Liver (tissue), 9 donors: ENCODE data around the gene EFS. TPM values are rescaled to one million over a fixed set of nuclear protein-coding genes. Genes with fewer than 3 reads are reported as not detected.
"Not testable (repeated sequence)": the region's sequence is repeated elsewhere in the genome, so short reads cannot be mapped to it uniquely, and the experiment has no call there.

Experiments used
- DNase-seq: peaks from one replicate; pipeline ENCODE4 v3.0.0-alpha.2; 2017; ENCODE audit warnings: low spot score
- H3K27ac ChIP-seq, 2 donors: one replicate each; pipeline ENCODE4 v1.7.0; 2013; ENCODE audit warnings: inconsistent platforms in 2 of 2, low read length in 2 of 2, control low read depth in 1 of 2, low read depth in 1 of 2, mild to moderate bottlenecking in 1 of 2
- H3K27me3 ChIP-seq, 4 donors: one replicate each; pipeline versions ENCODE4 v1.6.1 to v1.7.0; 2013; ENCODE audit warnings: low read length in 3 of 4, inconsistent platforms in 1 of 4, mild to moderate bottlenecking in 1 of 4, moderate library complexity in 1 of 4; ENCODE audit not compliant: control insufficient read depth in 4 of 4, insufficient read depth in 4 of 4
- H3K36me3 ChIP-seq, 4 donors: one replicate each; pipeline versions ENCODE4 v1.6.1 to v1.7.0; 2013; ENCODE audit warnings: low read length in 3 of 4, mild to moderate bottlenecking in 3 of 4, low read depth in 1 of 4, moderate library complexity in 1 of 4; ENCODE audit not compliant: control insufficient read depth in 4 of 4, insufficient read depth in 3 of 4
- H3K4me1 ChIP-seq, 4 donors: one replicate each; pipeline versions ENCODE4 v1.6.1 to v1.7.0; 2013; ENCODE audit warnings: low read length in 3 of 4, mild to moderate bottlenecking in 3 of 4, moderate library complexity in 1 of 4; ENCODE audit not compliant: control insufficient read depth in 4 of 4, insufficient read depth in 4 of 4
- H3K4me3 ChIP-seq, 3 donors: one replicate each; pipeline versions ENCODE4 v1.6.1 to v1.7.0; 2013; ENCODE audit warnings: low read length in 3 of 3, control low read depth in 1 of 3, low read depth in 1 of 3, mild to moderate bottlenecking in 1 of 3
- H3K9ac ChIP-seq, 2 donors: one replicate each; pipeline ENCODE4 v1.7.0; 2013; ENCODE audit warnings: low read length in 2 of 2, mild to moderate bottlenecking in 2 of 2, moderate library complexity in 2 of 2, control low read depth in 1 of 2, low read depth in 1 of 2
- H3K9me3 ChIP-seq, 4 donors: one replicate each; pipeline versions ENCODE4 v1.6.1 to v1.7.0; 2013; ENCODE audit warnings: low read length in 3 of 4; ENCODE audit not compliant: control insufficient read depth in 4 of 4
- EGR1 ChIP-seq, 2 donors: IDR thresholded peaks; 2 replicates each; pipeline ENCODE4 v1.6.1; 2016 to 2018; ENCODE audit warnings: antibody characterized with exemption in 2 of 2, low read depth in 2 of 2
- FOXA1 ChIP-seq: IDR thresholded peaks from 2 replicates; pipeline ENCODE4 v1.6.1; 2016; ENCODE audit warnings: antibody characterized with exemption
- FOXA2 ChIP-seq: IDR thresholded peaks from 2 replicates; pipeline ENCODE4 v1.6.1; 2016; ENCODE audit warnings: antibody characterized with exemption
- GABPA ChIP-seq, 2 donors: IDR thresholded peaks in 1 of 2; conservative IDR thresholded peaks in 1 of 2; 2 replicates each; pipeline ENCODE4 v1.6.1; 2016; ENCODE audit warnings: antibody characterized with exemption in 2 of 2, mild to moderate bottlenecking in 1 of 2, moderate library complexity in 1 of 2
- HNF4A ChIP-seq, 2 donors: conservative IDR thresholded peaks; 2 replicates each; pipeline ENCODE4 v1.6.1; 2016; ENCODE audit warnings: antibody characterized with exemption in 2 of 2, mild to moderate bottlenecking in 2 of 2
- HNF4G ChIP-seq: IDR thresholded peaks from 2 replicates; pipeline ENCODE4 v1.6.1; 2016; ENCODE audit warnings: antibody characterized with exemption
- JUND ChIP-seq, 2 donors: IDR thresholded peaks; 2 replicates each; pipeline ENCODE4 v1.6.1; 2016; ENCODE audit warnings: antibody characterized with exemption in 2 of 2
- NR2F2 ChIP-seq: IDR thresholded peaks from 2 replicates; pipeline ENCODE4 v1.6.1; 2016; ENCODE audit warnings: antibody characterized with exemption
- RAD21 ChIP-seq, 2 donors: IDR thresholded peaks; 2 replicates each; pipeline ENCODE4 v1.6.1; 2016; ENCODE audit warnings: antibody characterized with exemption in 2 of 2, mild to moderate bottlenecking in 2 of 2
- YY1 ChIP-seq: IDR thresholded peaks from 2 replicates; pipeline ENCODE4 v1.6.1; 2016; ENCODE audit warnings: antibody characterized with exemption, mild to moderate bottlenecking
- WGBS: extraction: QIAGEN DNeasy Blood & Tissue Kit; methylation state at CpG from one replicate; pipeline ENCODE4 v1.1.7; 2013; 5-methylcytosine and 5-hydroxymethylcytosine counted together
- polyA plus RNA-seq, 2 donors: library from polyadenylated mRNA; stranded (reverse) in 1 of 2; unstranded in 1 of 2; fragments of 200-250 nt in 1 of 2; fragments of >200 nt in 1 of 2; fragmentation: Nextera tagmentation in 1 of 2; extraction: Ambion mirVana in 1 of 2; gene quantifications; one replicate each; pipeline versions ENCODE4 v1.2.1 to v1.2.3, GENCODE V29; 2013 to 2015
- total RNA-seq, 2 donors: library from RNA; depleted of rRNA; stranded (reverse); fragments of >200 nt; gene quantifications; one replicate each; pipeline ENCODE4 v1.2.3, GENCODE V29; 2014
- TF ChIP-seq, protein P1 (sequence below): fragments of 150-350 bp; IDR thresholded peaks from 2 replicates; pipeline ENCODE4 v1.5.1; 2017; ENCODE audit warnings: improper control_type of control experiment, low read depth, low read length; ENCODE audit not compliant: missing input control
- TF ChIP-seq, protein P2 (sequence below): IDR thresholded peaks from 2 replicates; pipeline ENCODE4 v1.6.1; 2016; ENCODE audit warnings: antibody characterized with exemption
- TF ChIP-seq, protein P3 (sequence below): IDR thresholded peaks from 2 replicates; pipeline ENCODE4 v1.6.1; 2016; ENCODE audit warnings: antibody characterized with exemption
- donor health status: healthy.
- donor health status: healthy.
- donor health status: healthy.
- donor health status: healthy.
- donor health status: healthy.

EFS gene
- total and polyA plus RNA-seq, 4 donors: 0.10 to 0.69 (median 0.54) TPM

- Histone ChIP-seq H3K27ac (no peak overlapping the region), H3K9ac (no peak overlapping the region), H3K4me1 (no peaks in the 10 kb centered on the region), H3K9me3 (no peaks in the 10 kb centered on the region), H3K36me3 (no peaks in the 10 kb centered on the region), H3K4me3 (no peak overlapping the region), H3K27me3 (peaks cover 0 to 10% (median 5%) of the 10 kb centered on the region in 4 donors)
- WGBS: 57% methylated on average over 25 of the region's 25 CpGs
- no peak for DNase-seq
- TF ChIP-seq, protein P1, sequence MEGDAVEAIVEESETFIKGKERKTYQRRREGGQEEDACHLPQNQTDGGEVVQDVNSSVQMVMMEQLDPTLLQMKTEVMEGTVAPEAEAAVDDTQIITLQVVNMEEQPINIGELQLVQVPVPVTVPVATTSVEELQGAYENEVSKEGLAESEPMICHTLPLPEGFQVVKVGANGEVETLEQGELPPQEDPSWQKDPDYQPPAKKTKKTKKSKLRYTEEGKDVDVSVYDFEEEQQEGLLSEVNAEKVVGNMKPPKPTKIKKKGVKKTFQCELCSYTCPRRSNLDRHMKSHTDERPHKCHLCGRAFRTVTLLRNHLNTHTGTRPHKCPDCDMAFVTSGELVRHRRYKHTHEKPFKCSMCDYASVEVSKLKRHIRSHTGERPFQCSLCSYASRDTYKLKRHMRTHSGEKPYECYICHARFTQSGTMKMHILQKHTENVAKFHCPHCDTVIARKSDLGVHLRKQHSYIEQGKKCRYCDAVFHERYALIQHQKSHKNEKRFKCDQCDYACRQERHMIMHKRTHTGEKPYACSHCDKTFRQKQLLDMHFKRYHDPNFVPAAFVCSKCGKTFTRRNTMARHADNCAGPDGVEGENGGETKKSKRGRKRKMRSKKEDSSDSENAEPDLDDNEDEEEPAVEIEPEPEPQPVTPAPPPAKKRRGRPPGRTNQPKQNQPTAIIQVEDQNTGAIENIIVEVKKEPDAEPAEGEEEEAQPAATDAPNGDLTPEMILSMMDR: no peak
- no peak for TF ChIP-seq HNF4A (conservative IDR thresholded peaks at IDR 0.05)
- no peak for TF ChIP-seq GABPA (IDR thresholded peaks at IDR 0.05 in 1 of 2, conservative IDR thresholded peaks at IDR 0.05 in 1 of 2)
- no peak for TF ChIP-seq FOXA1
Observed at GRCh38 chr14:23402296-23403138, 37.5 kb upstream of the EFS start.

GRCh38 chr14:23401291-23401690 lies 36.3 kb upstream of the EFS start:
- Histone ChIP-seq H3K9me3 (no peaks in the 10 kb centered on the region), H3K4me3 (no peak overlapping the region), H3K4me1 (no peaks in the 10 kb centered on the region), H3K27me3 (peaks cover 0 to 10% (median 0%) of the 10 kb centered on the region in 4 donors), H3K27ac (no peak overlapping the region), H3K36me3 (no peaks in the 10 kb centered on the region), H3K9ac (no peak overlapping the region)
- no peak for DNase-seq
- 75% methylated on average over 4 of the region's 4 CpGs for whole genome bisulfite sequencing
- no peak for TF ChIP-seq RAD21 (IDR thresholded peaks at IDR 0.05)
- no peak for TF ChIP-seq HNF4G
- TF ChIP-seq EGR1 (IDR thresholded peaks at IDR 0.05; ENCODE audit: low read depth in 2 of 2): no peak
- TF ChIP-seq YY1: no peak

GRCh38 chr14:23400496-23401149 lies 35.7 kb upstream of the EFS start:
- not testable (repeated sequence) for H3K9me3 ChIP-seq, H3K27me3 ChIP-seq, DNase-seq, H3K36me3 ChIP-seq, H3K4me3 ChIP-seq, H3K9ac ChIP-seq, H3K27ac ChIP-seq, H3K4me1 ChIP-seq
- 85% methylated on average over 16 of the region's 16 CpGs for WGBS

GRCh38 chr14:23399591-23399990 lies 34.6 kb upstream of the EFS start:
- DNase-seq: no peak
- 89% methylated on average over 6 of the region's 6 CpGs for WGBS
- TF ChIP-seq, protein P2, sequence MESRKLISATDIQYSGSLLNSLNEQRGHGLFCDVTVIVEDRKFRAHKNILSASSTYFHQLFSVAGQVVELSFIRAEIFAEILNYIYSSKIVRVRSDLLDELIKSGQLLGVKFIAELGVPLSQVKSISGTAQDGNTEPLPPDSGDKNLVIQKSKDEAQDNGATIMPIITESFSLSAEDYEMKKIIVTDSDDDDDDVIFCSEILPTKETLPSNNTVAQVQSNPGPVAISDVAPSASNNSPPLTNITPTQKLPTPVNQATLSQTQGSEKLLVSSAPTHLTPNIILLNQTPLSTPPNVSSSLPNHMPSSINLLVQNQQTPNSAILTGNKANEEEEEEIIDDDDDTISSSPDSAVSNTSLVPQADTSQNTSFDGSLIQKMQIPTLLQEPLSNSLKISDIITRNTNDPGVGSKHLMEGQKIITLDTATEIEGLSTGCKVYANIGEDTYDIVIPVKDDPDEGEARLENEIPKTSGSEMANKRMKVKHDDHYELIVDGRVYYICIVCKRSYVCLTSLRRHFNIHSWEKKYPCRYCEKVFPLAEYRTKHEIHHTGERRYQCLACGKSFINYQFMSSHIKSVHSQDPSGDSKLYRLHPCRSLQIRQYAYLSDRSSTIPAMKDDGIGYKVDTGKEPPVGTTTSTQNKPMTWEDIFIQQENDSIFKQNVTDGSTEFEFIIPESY: no peak
- TF ChIP-seq JUND (IDR thresholded peaks at IDR 0.05): no peak
- no peak for TF ChIP-seq FOXA2
- TF ChIP-seq YY1: no peak
- no peak for TF ChIP-seq NR2F2
- TF ChIP-seq, protein P3, sequence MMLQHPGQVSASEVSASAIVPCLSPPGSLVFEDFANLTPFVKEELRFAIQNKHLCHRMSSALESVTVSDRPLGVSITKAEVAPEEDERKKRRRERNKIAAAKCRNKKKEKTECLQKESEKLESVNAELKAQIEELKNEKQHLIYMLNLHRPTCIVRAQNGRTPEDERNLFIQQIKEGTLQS: no peak
- no peaks in the 10 kb centered on the region for H3K4me1 ChIP-seq
- H3K27ac ChIP-seq: no peak overlapping the region
- H3K4me3 ChIP-seq: no peak overlapping the region
- H3K9ac ChIP-seq: no peak overlapping the region
- no peaks in the 10 kb centered on the region for H3K9me3 ChIP-seq
- no peaks in the 10 kb centered on the region for H3K36me3 ChIP-seq
- no peaks in the 10 kb centered on the region for H3K27me3 ChIP-seq
